ENCODE measurements around the gene RECQL.
"Not testable (repeated sequence)": the region's sequence is repeated elsewhere in the genome, so short reads cannot be mapped to it uniquely, and the experiment has no call there.

RECQL gene

GRCh38 chr12:21502872-21503271 lies 1.4 kb upstream of the RECQL start:
- no peak for DNase-seq (ENCODE audit: low read depth in 2 of 2)

DNA sequence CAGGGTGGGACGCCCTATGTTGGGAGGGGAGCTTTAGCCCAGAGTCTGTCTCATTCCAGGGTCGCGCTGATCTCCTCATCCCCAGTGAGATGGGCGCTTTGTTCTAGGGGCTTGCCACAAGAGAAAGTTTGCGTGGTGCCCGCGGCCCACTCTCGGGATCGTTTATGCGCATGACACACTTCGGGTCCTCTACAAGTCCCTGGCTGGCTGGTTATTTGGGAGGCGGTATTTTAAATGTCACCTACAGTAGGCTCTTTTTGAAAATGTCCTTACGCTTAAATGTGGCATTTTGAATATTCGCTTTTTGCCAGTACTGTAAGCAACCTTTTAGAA lies 695 bp upstream of the RECQL start:
- peak in 1 of 2 donors; percentile 17 for DNase-seq (ENCODE audit: low read depth in 2 of 2)

DNA sequence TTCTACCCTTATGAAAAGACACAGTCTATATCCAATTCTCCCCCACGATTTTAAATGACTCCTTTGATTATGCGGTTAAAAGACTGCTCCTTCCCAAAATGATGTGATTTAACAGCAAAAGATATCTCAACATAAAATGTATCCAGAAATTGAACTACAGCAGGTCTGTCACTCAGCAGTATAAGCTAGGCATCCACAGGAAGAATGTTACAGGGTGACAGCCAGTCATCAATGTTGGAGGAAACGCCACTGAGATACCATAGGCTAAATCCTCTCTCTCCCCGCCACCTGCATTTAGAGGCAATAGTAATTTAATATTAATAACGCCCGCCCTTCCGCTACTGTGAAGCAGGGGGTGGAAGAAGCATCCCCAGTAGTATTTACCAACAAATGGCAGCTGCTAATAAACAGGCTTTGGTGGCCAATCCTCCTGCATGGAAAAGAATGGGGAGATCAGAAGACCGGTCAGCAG lies 613 bp downstream of the RECQL start:
- no peak for DNase-seq (ENCODE audit: low read depth in 2 of 2)

- no peak for DNase-seq (ENCODE audit: low read depth in 2 of 2)
Observed at GRCh38 chr12:21499765-21500164, 1.7 kb downstream of the RECQL start.

GRCh38 chr12:21485998-21486397 lies 15.4 kb downstream of the RECQL start:
- DNase-seq (ENCODE audit: low read depth in 2 of 2): no peak

DNA sequence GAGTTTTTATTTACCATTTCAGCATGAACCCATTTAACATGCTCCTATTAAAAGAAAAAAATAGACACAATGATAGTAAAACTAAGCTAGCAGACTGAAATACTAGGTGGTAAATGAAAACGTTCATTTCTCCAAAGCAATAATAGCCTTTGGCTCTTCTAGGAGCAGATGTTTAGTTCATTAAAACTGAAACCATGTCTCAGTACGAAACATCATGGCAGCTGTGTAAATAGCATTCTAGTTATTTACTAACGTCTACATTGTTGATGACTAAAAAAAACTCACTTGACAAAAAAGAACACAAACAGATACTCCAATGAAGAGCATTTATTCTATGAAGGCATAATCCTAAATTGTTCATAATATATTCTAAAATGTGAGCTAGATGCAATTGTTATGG lies 17.9 kb downstream of the RECQL start:
- DNase-seq (ENCODE audit: low read depth in 2 of 2): no peak

GRCh38 chr12:21478756-21479455 lies 22.5 kb downstream of the RECQL start:
- no peak for DNase-seq (ENCODE audit: low read depth in 2 of 2)

- DNase-seq (ENCODE audit: low read depth in 2 of 2): no peak
Observed at GRCh38 chr12:21476949-21477348, 24.5 kb downstream of the RECQL start.

- no peak for DNase-seq (ENCODE audit: low read depth in 2 of 2)
Observed at GRCh38 chr12:21475552-21475951, 25.9 kb downstream of the RECQL start.

DNA sequence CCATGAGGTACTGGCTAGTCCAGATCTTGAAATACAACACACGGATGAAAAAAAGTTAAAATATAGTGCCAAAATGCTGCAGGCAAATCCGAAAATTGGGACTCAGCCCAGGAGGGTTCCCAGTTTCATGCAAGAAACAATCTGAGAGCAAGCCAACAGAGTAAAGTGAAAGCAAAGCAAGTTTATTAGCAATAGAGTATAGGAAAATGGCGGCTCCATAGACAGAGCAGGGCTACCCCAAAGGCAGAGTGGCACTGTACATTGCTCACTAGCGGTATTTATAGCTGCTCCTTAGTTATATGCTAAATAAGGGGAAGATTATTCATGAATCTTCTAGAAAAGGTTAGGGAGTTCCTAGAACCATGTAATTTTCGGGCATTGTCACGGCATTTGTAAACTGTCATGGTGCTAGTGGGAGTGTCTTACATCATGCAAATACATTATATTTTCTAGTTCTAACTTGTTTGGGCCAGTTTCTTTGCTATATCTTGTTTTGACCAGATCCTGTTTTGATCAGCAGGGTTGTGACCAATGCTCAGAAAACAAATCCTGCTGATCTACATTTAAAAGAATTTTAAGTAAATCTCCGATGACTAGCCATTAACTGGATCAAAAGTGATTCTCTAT lies 29.1 kb downstream of the RECQL start:
- DNase-seq (ENCODE audit: low read depth in 2 of 2): no peak

GRCh38 chr12:21471294-21471693 lies 30.1 kb downstream of the RECQL start:
- no peak for DNase-seq (ENCODE audit: low read depth in 2 of 2)

- DNase-seq (ENCODE audit: low read depth in 2 of 2): not testable (repeated sequence)
Observed at GRCh38 chr12:21467334-21467733, 34.1 kb downstream of the RECQL start.

DNA sequence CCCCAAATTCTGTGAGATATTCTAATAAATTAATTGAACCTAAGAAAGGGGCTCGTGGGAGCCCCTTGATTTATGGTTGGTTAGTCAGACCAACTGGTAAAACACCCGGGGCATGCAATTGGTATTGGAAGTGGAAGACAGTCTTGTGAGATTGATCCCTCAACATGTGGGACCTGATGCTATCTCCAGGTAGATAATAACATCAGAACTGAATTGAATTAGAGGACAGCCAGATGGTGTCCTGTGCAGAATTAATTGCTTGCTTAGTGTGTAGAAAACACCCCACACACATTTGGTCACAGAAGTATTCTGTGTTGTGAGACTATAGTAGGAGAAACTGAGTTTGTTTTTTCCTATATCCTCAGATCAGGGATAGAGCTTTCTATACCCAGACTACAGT lies 42.0 kb downstream of the RECQL start:
- no peak for DNase-seq (ENCODE audit: low read depth in 2 of 2)

- peak in 1 of 2 donors; percentile 30 for DNase-seq (ENCODE audit: low read depth in 2 of 2)
Observed at GRCh38 chr12:21456291-21456780, 45.1 kb downstream of the RECQL start.

- no peak for DNase-seq (ENCODE audit: low read depth in 2 of 2)
Observed at GRCh38 chr12:21453312-21453852, 48.1 kb downstream of the RECQL start.

- DNase-seq (ENCODE audit: low read depth in 2 of 2): no peak
Observed at GRCh38 chr12:21451529-21451928, 49.9 kb downstream of the RECQL start.

DNA sequence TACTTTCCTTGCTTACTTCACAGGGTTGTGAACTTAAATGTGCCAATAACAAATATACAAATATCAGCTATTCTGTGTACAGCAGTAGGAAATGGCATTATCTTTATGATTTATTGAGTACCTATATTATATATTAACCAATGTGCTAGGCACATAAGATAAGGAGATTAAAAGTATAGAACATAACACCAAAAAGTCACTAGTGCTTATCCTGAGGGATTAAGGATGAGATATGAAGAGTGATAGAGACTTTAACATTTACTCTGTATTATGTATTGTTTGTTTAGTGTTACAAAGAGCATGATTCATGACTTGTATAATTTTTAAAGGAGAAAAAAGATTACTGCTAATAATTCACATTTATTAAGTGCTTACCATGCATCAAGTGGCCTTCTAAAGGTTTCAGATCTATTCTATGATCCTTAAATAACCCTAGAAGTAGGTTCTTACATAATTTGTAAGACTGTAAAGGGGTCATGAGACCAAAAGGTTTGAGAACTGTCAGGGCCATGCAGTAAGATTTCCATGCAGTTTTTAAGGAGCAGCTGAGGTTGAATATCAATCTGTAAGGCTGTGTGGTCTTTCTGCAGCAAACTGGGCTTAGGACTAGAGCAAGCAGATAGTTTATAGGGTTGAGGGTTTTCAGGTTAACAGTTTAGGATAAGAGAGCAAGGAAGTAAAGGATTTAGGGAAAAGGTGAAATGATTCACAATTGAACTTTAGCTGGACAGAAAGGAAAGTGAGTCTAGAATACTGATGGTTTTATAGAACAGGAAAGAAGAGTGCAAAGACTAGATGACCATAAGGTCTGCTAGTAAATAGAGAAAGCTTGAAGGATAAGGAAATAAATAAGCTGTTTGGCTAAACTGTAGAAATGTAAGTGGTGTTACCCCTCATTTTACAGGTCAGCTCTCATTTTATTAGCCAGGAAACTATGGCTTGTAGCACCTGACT lies 57.0 kb downstream of the RECQL start:
- DNase-seq (ENCODE audit: low read depth in 2 of 2): no peak

DNA sequence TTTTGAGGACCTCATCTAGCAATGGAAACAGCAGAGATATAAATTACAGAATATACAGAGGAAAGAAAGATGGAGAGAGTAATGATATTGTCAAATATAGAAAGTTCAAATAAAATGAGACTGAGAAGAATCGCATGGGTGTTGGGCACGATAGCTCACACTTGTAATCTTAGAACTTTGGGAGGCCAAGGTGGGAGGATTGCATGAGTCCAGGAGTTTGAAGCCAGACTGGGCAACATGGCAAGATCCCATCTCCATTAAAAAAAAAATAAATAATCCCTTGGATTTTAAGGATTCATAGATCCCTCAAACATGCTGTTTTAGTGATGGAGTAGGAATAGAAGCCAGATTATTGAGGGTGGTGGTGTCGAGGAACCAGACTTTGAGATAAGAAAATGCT lies 62.1 kb downstream of the RECQL start:
- no peak for DNase-seq (ENCODE audit: low read depth in 2 of 2)

DNA sequence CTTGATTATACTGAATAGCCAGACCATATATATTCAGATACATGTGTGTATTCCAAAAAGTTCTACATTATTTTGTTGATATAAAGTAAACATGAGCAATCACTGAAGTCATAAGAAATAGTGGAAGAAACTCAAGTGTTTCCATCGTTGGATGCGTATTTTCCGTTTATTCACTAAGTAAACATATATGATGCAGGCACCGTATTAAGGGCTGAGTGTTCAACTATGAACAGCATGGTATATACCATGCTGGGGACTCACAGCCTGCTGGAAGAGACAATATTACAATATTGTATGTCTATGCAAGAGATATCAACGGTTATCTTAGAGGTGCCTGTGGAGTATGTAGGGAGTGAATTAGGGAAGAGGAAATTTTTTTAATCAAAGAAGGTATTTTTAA lies 62.8 kb downstream of the RECQL start:
- no peak for DNase-seq (ENCODE audit: low read depth in 2 of 2)

GRCh38 chr12:21434699-21435098 lies 66.7 kb downstream of the RECQL start:
- no peak for DNase-seq (ENCODE audit: low read depth in 2 of 2)

GRCh38 chr12:21433525-21433924 lies 67.9 kb downstream of the RECQL start:
- DNase-seq (ENCODE audit: low read depth in 2 of 2): no peak

- no peak for DNase-seq (ENCODE audit: low read depth in 2 of 2)
Observed at GRCh38 chr12:21429994-21430393, 71.4 kb downstream of the RECQL start.
